Measurements from ENCODE around the gene KLHL18.
"Not testable (repeated sequence)": the region's sequence is repeated elsewhere in the genome, so short reads cannot be mapped to it uniquely, and the experiment has no call there.

KLHL18 gene

GRCh38 chr3:47282424-47283192 is at the start of gene KLHL18, which contains the start of gene KIF9:
TSS of gene KLHL18 (plus strand) at chr3:47282944. CDS start at chr3:47282966, 22 bp downstream.
TSS of gene KIF9 (minus strand) at chr3:47282799. CDS start at chr3:47277374, 5,425 bp downstream.
- DNase-seq = peak; percentile 98

- no peak for DNase-seq
These were observed 44.7 kb upstream of the KLHL18 start for GRCh38 chr3:47238017-47238416.

- DNase-seq = no peak
These were observed 42.8 kb upstream of the KLHL18 start for GRCh38 chr3:47239929-47240328.

GRCh38 chr3:47243419-47244147 is 39.2 kb upstream of the KLHL18 start:
- no peak for DNase-seq

- no peak for DNase-seq
These were observed 38.1 kb upstream of the KLHL18 start for GRCh38 chr3:47244531-47245100.

- no peak for DNase-seq
These were observed 37.5 kb upstream of the KLHL18 start for GRCh38 chr3:47245271-47245670.

- DNase-seq = no peak
These were observed 35.3 kb upstream of the KLHL18 start for GRCh38 chr3:47247131-47248064.

GRCh38 chr3:47250309-47251060 is 32.3 kb upstream of the KLHL18 start:
- DNase-seq = peak; percentile 3

GRCh38 chr3:47251085-47251484 is 31.7 kb upstream of the KLHL18 start:
- not testable (repeated sequence) for DNase-seq

GRCh38 chr3:47251689-47252088 is 31.1 kb upstream of the KLHL18 start:
- no peak for DNase-seq

- not testable (repeated sequence) for DNase-seq
These were observed 26.4 kb upstream of the KLHL18 start for GRCh38 chr3:47256331-47256730.

- no peak for DNase-seq
These were observed 23.6 kb upstream of the KLHL18 start for GRCh38 chr3:47259114-47259513.

- no peak for DNase-seq
These were observed 22.1 kb upstream of the KLHL18 start for GRCh38 chr3:47260605-47261004.

- DNase-seq = no peak
These were observed 21.4 kb upstream of the KLHL18 start for GRCh38 chr3:47261301-47261700.

GRCh38 chr3:47265008-47265407 is 17.7 kb upstream of the KLHL18 start:
- DNase-seq = no peak

GRCh38 chr3:47265725-47266428 is 16.9 kb upstream of the KLHL18 start:
- no peak for DNase-seq

- peak; percentile 15 for DNase-seq
These were observed 15.8 kb upstream of the KLHL18 start for GRCh38 chr3:47266709-47267489.

- DNase-seq = no peak
These were observed 15.3 kb upstream of the KLHL18 start for GRCh38 chr3:47267490-47267824.

- DNase-seq = no peak
These were observed 12.2 kb upstream of the KLHL18 start for GRCh38 chr3:47270526-47270925.

- no peak for DNase-seq
These were observed 9.2 kb upstream of the KLHL18 start for GRCh38 chr3:47273564-47273963.

GRCh38 chr3:47274652-47275051 is 8.1 kb upstream of the KLHL18 start:
- DNase-seq = no peak
